GM19025 (cell line): Measurements from ENCODE around the gene P4HA2.

ENCODE experiments used
- ATAC-seq: cut with Tn5 transposase; IDR thresholded peaks from one replicate; pipeline ENCODE4 v1.9.1; 2021; ENCODE audit warnings: mild to moderate bottlenecking, low read depth, moderate library complexity; ENCODE audit not compliant: unreplicated experiment

The P4HA2 gene

GRCh38 chr5:132205385-132206125 lies 22.1 kb downstream of the P4HA2 start:
- peak; percentile 60 for ATAC-seq

- ATAC-seq, result no peak
Measured at GRCh38 chr5:132204371-132205135, 23.1 kb downstream of the P4HA2 start.

- no peak for ATAC-seq
Measured at GRCh38 chr5:132203916-132204315, 23.7 kb downstream of the P4HA2 start.

GRCh38 chr5:132203464-132203818 lies 24.2 kb downstream of the P4HA2 start:
- no peak for ATAC-seq

- ATAC-seq, result no peak
Measured at GRCh38 chr5:132202711-132203463, 24.8 kb downstream of the P4HA2 start.

- ATAC-seq, result no peak
Measured at GRCh38 chr5:132199116-132199680, 28.5 kb downstream of the P4HA2 start.

GRCh38 chr5:132198571-132198970 lies 29.1 kb downstream of the P4HA2 start:
- ATAC-seq, result no peak

- ATAC-seq, result no peak
Measured at GRCh38 chr5:132195727-132196126, 31.9 kb downstream of the P4HA2 start.

GRCh38 chr5:132193165-132193694 lies 34.4 kb downstream of the P4HA2 start:
- no peak for ATAC-seq

- ATAC-seq, result peak; percentile 69
Measured at GRCh38 chr5:132190161-132190817, 37.4 kb downstream of the P4HA2 start.

GRCh38 chr5:132184588-132184987 lies 43.1 kb downstream of the P4HA2 start:
- no peak for ATAC-seq

- ATAC-seq, result no peak
Measured at GRCh38 chr5:132183723-132184122, 43.9 kb downstream of the P4HA2 start.

GRCh38 chr5:132182359-132183040 lies 45.2 kb downstream of the P4HA2 start:
- no peak for ATAC-seq

GRCh38 chr5:132181011-132181629 lies 46.5 kb downstream of the P4HA2 start:
- no peak for ATAC-seq

GRCh38 chr5:132180134-132180745 lies 47.4 kb downstream of the P4HA2 start:
- no peak for ATAC-seq

GRCh38 chr5:132179405-132179804 lies 48.2 kb downstream of the P4HA2 start:
- no peak for ATAC-seq

- no peak for ATAC-seq
Measured at GRCh38 chr5:132177691-132178149, 49.9 kb downstream of the P4HA2 start.

GRCh38 chr5:132176987-132177386 lies 50.7 kb downstream of the P4HA2 start:
- ATAC-seq, result peak; percentile 55

- ATAC-seq, result no peak
Measured at GRCh38 chr5:132176521-132176945, 51.1 kb downstream of the P4HA2 start.
